D721Med (cell line): ENCODE data around the gene RFC4.
A peak's percentile ranks its signal among the peaks of the same experiment; 100 is the strongest.
"Not testable (repeated sequence)": the region's sequence is repeated elsewhere in the genome, so short reads cannot be mapped to it uniquely, and the experiment has no call there.

Experiments used
- DNase-seq: peaks from one replicate; pipeline ENCODE4 v3.0.0; 2011; ENCODE audit warnings: low spot score; ENCODE audit not compliant: insufficient read length
- FAIRE-seq: peaks from 2 replicates; lab custom pipeline; 2011; peaks lifted over from hg19 to GRCh38; lab: Jason Lieb, UNC
- TF ChIP-seq, protein P1 (sequence below): IDR thresholded peaks from 2 replicates; pipeline ENCODE4 v1.5.1; 2012; ENCODE audit warnings: mild to moderate bottlenecking, control low read depth; ENCODE audit not compliant: insufficient read depth; ENCODE audit errors: missing control alignments

The RFC4 gene

DNA sequence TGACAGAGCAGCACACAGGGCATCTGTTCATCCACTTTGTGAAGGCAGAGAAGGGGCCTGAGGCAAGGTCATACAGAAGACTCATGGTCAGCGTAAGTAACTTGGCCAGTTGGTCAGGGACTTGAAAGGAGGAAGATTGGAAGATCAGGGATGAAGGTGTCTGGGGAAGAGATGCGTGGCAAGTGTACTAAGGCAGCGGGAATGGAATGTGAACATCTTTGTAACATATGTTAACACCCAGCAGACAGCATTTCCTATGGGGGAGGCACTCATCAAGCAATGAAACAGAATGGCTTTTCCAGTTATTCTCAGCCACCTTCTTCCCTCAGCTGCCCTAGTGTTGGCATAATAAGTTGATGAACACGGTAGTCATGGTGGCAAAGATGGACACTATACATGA, 7.8 kb upstream of the RFC4 start:
- TF ChIP-seq, protein P1, sequence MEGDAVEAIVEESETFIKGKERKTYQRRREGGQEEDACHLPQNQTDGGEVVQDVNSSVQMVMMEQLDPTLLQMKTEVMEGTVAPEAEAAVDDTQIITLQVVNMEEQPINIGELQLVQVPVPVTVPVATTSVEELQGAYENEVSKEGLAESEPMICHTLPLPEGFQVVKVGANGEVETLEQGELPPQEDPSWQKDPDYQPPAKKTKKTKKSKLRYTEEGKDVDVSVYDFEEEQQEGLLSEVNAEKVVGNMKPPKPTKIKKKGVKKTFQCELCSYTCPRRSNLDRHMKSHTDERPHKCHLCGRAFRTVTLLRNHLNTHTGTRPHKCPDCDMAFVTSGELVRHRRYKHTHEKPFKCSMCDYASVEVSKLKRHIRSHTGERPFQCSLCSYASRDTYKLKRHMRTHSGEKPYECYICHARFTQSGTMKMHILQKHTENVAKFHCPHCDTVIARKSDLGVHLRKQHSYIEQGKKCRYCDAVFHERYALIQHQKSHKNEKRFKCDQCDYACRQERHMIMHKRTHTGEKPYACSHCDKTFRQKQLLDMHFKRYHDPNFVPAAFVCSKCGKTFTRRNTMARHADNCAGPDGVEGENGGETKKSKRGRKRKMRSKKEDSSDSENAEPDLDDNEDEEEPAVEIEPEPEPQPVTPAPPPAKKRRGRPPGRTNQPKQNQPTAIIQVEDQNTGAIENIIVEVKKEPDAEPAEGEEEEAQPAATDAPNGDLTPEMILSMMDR = no peak
- no peak for FAIRE-seq
- no peak for DNase-seq

DNA sequence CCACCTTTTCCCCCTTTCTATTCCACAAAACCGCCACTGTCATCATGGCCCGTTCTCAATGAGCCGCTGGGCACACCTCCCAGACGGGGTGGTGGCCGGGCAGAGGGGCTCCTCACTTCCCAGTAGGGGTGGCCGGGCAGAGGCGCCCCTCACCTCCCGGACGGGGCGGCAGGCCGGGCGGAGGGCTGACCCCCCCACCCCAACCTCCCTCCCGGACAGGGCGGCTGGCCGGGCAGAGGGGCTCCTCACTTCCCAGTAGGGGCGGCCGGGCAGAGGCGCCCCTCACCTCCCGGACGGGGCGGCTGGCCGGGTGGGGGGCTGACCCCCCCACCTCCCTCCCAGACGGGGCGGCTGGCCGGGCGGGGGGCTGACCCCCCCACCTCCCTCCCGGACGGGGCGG, 5.0 kb upstream of the RFC4 start:
- not testable (repeated sequence) for FAIRE-seq, DNase-seq

DNA sequence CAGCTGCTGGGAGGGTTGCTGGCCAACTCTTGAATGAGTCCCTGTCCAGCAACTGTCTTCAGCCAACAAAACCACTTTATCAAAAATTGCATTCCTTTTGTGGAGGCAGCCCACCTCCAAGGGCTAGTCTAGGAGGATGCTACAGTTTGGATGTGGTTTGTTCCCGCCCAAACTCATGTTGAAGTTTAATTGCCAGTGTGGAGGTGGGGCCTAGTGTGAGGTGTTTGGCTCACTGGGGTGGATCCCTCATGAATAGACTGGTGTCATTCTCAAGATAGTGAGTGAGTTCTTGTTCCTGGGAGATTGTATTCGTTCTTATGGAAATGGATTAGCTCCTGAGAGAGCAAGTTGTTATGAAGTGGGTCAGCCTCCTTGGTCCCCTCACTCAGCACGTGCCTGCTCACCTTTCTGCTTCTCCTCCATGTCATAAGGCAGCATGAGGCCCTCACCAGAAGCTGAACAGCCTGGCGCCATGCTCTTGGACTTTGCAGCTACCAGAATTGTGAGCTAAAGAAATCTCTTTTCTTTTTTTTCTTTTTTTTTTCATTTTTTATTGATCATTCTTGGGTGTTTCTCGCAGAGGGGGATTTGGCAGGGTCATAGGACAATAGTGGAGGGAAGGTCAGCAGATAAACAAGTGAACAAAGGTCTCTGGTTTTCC, 4.2 kb upstream of the RFC4 start:
- TF ChIP-seq, protein P1 = no peak
- no peak for FAIRE-seq

DNA sequence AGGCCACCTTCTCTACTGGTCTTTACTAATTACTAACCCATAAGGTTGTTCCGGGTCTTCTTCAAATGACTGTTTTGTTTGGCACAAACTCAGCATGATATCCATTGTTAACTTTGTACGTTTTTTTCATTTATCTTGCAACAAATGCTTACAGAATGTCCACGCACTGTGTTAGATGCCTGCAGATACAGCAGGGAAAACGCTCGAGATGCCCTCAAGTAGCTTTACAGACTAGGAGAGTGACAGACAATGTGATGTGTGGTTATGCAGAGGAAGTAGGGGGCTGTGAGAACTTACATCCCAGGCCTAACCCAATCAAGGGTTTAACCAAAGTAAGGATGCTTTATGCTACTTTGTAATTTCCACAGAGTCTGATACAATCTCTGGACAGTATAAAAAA, 949 bp upstream of the RFC4 start:
- TF ChIP-seq, protein P1 = no peak
- no peak for DNase-seq
- FAIRE-seq = no peak

More for the DNA sequence above, 4.2 kb upstream of the RFC4 start:
- DNase-seq = no peak

DNA sequence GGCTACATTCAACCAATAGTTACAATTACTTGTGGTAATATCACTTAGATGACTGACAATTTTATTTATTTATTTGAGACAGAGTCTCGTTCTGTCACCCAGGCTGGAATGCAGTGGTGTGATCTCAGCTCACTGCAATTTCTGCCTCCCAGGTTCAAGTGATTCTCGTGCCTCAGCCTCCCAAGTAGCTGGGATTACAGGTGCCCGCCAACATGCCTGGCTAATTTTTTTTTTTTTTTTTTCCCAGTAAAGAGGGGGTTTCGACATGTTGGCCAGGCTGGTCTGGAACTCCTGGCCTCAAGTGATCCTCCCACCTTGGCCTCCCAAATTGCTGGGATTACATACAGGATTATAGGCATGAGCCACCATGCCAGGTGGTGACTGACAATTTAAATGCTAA, 2.8 kb downstream of the RFC4 start:
- DNase-seq, FAIRE-seq: not testable (repeated sequence)

DNA sequence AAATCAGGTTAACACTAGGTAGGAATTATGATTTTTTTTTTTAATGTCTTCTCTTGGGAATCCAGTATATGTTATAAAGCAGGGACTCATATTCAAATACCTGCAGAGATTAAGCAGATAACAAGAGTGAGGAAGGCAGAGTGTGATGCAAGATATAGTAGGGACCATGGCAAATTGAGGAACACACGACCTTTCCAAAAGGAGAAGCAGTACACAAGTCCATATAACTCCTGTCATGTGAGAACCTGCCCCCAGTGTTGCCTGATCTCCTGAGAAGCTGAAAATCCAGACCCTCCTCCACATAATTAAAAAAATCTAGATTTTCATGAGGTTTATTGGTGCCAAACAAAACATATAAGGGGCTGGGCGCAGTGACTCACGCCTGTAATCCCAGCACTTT, 3.6 kb downstream of the RFC4 start:
- TF ChIP-seq, protein P1 = no peak
- no peak for FAIRE-seq
- no peak for DNase-seq

DNA sequence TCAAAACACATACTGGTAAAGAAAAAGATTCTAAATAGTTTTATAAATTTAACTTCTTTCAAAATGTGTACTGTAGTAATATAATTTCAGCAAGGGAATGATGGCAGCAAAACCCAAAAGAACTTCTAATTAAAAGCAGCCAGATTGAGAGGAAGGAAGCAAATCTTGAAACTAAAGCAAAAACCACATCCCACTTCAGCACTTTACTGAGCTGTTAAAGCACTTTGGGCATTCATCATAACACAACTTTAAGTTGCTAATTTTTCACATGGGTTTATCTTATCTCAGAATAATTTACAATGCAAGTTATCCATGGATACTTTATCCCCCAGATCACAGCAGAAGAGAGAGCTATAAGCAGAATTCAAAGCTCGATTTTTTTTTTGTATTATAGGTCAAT, 6.0 kb downstream of the RFC4 start:
- no peak for DNase-seq
- TF ChIP-seq, protein P1 = no peak
- no peak for FAIRE-seq

DNA sequence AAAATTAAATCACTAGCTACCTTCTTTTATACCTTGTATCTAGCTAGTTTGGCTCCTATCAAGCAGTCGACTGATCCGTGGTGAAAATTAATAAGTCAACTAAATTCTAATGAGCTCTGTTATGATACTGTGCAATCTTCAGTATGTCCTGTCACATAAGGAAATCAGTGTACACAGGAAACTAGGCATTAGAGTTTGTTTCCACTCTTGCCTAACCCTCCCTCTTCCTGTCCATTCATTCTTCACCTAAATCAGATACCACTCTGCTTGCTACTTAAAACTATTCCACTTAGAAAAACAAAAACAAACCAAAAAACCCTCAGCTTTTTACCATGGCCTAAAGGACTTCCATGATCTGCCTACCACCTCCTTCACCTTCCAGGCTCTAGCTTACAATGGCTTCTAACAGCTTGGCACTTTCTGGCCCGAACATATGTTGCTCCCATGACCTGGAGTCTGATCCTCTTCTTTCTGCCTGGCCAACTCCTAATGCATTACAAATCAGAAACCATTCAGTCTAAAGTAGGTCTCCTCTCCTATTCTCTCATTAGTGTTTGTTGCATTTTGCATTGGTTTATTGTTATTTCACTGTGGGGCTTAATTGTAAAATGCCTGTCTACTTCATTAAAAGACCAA, 7.9 kb downstream of the RFC4 start:
- FAIRE-seq = peak; percentile 21
- TF ChIP-seq, protein P1 = no peak
- no peak for DNase-seq
